Activated CD4-positive, alpha-beta T cell treated with anti-CD3 and anti-CD28 coated beads for 1 hour (primary cell): ENCODE measurements around the gene PLEKHM2.
"Not testable (repeated sequence)": the region's sequence is repeated elsewhere in the genome, so short reads cannot be mapped to it uniquely, and the experiment has no call there.

ENCODE experiments used
- DNase-seq: peaks from one replicate; pipeline ENCODE4 v3.0.0-alpha.2; 2020

PLEKHM2 gene

GRCh38 chr1:15684042-15684461, at the start of gene PLEKHM2:
Gene PLEKHM2 (plus strand): TSS chr1:15684320. CDS start chr1:15684559, 239 bp downstream.
- DNase-seq = peak; percentile 29

GRCh38 chr1:15636436-15636835, 47.7 kb upstream of the PLEKHM2 start:
- DNase-seq = no peak

GRCh38 chr1:15637826-15638225, 46.3 kb upstream of the PLEKHM2 start:
- no peak for DNase-seq

- DNase-seq = no peak
Observed at GRCh38 chr1:15639262-15639661, 44.9 kb upstream of the PLEKHM2 start.

GRCh38 chr1:15639931-15640330, 44.2 kb upstream of the PLEKHM2 start:
- no peak for DNase-seq

- no peak for DNase-seq
Observed at GRCh38 chr1:15640667-15641066, 43.5 kb upstream of the PLEKHM2 start.

- DNase-seq = no peak
Observed at GRCh38 chr1:15649937-15650336, 34.2 kb upstream of the PLEKHM2 start.

- no peak for DNase-seq
Observed at GRCh38 chr1:15650433-15650832, 33.7 kb upstream of the PLEKHM2 start.

- not testable (repeated sequence) for DNase-seq
Observed at GRCh38 chr1:15652130-15652529, 32.0 kb upstream of the PLEKHM2 start.

- no peak for DNase-seq
Observed at GRCh38 chr1:15654091-15654690, 29.9 kb upstream of the PLEKHM2 start.

GRCh38 chr1:15656464-15656863, 27.7 kb upstream of the PLEKHM2 start:
- no peak for DNase-seq

GRCh38 chr1:15657021-15657420, 27.1 kb upstream of the PLEKHM2 start:
- DNase-seq = no peak

GRCh38 chr1:15660151-15660550, 24.0 kb upstream of the PLEKHM2 start:
- DNase-seq = no peak

GRCh38 chr1:15662477-15662876, 21.6 kb upstream of the PLEKHM2 start:
- no peak for DNase-seq

GRCh38 chr1:15663925-15664324, 20.2 kb upstream of the PLEKHM2 start:
- no peak for DNase-seq

- DNase-seq = no peak
Observed at GRCh38 chr1:15667362-15667761, 16.8 kb upstream of the PLEKHM2 start.

GRCh38 chr1:15668089-15668754, 15.9 kb upstream of the PLEKHM2 start:
- no peak for DNase-seq

GRCh38 chr1:15669074-15669473, 15.0 kb upstream of the PLEKHM2 start:
- DNase-seq = no peak

- no peak for DNase-seq
Observed at GRCh38 chr1:15669864-15670263, 14.3 kb upstream of the PLEKHM2 start.

- DNase-seq = no peak
Observed at GRCh38 chr1:15671430-15671829, 12.7 kb upstream of the PLEKHM2 start.

GRCh38 chr1:15674386-15675159, 9.5 kb upstream of the PLEKHM2 start:
- DNase-seq = no peak

- no peak for DNase-seq
Observed at GRCh38 chr1:15676010-15676409, 8.1 kb upstream of the PLEKHM2 start.

- DNase-seq = no peak
Observed at GRCh38 chr1:15676688-15677661, 7.1 kb upstream of the PLEKHM2 start.
